ENCODE measurements around the gene SLC3A2.
"Not testable (repeated sequence)": the region's sequence is repeated elsewhere in the genome, so short reads cannot be mapped to it uniquely, and the experiment has no call there.

Gene SLC3A2

GRCh38 chr11:62880803-62881578 lies at the start of gene SLC3A2:
Gene SLC3A2 (plus strand): TSS chr11:62880896. CDS start chr11:62881024, 128 bp downstream.
- DNase-seq (ENCODE audit: low spot score), result peak; percentile 91

DNA sequence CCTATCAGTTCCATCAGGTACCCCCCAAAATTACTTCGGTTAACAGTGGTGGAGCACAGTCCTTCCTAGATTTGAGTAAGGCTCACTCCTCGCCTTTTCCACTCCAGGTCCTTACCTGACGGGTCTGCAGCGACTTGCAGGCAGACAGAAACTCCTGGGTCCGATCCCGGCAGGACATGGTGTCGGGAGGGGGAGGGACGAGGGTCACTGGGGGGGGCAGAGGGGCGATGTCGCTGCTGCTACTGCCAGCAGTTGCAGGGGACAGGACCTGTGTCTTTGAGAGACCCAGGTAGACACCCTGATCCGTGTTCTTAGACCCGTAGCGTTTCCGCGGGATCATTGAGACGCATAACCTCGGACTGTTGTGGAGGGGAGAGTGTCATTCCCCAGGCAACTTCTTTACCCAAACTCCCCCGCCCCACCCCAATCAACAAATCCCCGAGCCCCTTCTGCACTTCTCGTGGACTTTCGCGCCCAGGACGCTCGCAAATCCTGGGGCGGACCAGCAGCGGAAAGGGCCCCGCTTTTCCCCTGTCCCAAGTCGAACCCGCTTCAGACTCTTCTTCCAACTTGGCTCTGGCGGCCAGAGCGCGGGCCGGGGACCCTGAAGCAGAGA lies 49.7 kb upstream of the SLC3A2 start:
- DNase-seq (ENCODE audit: low spot score), result no peak

GRCh38 chr11:62831520-62832335 lies 49.0 kb upstream of the SLC3A2 start, which contains the start of gene STX5:
Gene STX5 (minus strand): TSS chr11:62832051. CDS start chr11:62831243, 808 bp downstream.
- DNase-seq (ENCODE audit: low spot score), result peak; percentile 98

DNA sequence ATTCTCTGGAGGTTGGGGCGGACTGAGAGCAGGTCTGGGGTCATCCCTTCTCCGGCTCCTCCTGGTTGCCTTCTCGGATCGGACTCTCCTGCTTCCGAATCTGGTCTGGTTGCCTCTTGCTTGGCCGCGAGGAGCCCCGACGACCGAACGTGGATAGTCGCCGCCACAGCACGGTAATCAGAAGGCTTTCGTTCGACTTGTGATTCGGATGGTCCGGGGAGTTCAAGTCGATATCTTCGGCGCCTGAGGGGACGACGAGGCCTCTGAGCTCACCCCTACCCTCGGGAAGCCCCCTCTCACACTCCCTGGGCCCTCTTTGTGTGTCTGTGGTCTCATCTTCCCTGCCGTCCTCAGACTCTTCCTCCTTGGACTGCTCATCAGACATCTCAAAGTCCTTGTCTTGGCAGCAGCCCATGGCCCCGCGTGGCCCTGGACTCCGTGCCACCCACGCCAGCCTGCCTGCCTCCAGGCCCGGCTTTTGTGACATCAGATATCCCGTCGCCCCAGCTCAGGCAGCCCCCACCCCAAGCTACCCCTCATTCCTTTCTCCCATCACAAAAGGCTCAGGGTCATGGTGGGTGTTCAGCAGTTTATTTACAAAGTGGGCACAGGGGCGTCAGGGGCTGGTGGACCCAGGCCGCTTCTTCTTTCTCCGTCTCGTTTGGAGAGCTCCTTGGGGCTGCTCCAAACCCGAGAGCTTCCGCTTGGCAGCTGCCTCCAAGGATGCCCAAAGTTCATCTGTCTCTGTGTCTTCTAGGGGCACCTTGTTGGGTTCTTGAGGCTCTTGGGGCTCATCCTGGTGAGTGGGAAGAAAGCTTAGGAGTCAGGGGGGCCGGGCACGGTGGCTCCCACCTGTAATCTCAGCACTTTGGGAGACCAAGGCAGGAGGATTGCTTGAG lies 48.1 kb upstream of the SLC3A2 start, which contains the start of gene TEX54:
Gene TEX54, minus strand, starts transcription at position 506 of the 899 bp plus-strand sequence.
- peak; percentile 59 for DNase-seq (ENCODE audit: low spot score)

GRCh38 chr11:62835336-62835735 lies 45.4 kb upstream of the SLC3A2 start:
- DNase-seq (ENCODE audit: low spot score), result no peak

GRCh38 chr11:62839050-62839945 lies 41.4 kb upstream of the SLC3A2 start, which contains the start of gene WDR74:
Gene WDR74 (minus strand): TSS chr11:62839590. CDS start chr11:62839570, 20 bp downstream.
- DNase-seq (ENCODE audit: low spot score), result peak; percentile 95

GRCh38 chr11:62840721-62841360 lies 39.9 kb upstream of the SLC3A2 start:
- peak; percentile 84 for DNase-seq (ENCODE audit: low spot score)

DNA sequence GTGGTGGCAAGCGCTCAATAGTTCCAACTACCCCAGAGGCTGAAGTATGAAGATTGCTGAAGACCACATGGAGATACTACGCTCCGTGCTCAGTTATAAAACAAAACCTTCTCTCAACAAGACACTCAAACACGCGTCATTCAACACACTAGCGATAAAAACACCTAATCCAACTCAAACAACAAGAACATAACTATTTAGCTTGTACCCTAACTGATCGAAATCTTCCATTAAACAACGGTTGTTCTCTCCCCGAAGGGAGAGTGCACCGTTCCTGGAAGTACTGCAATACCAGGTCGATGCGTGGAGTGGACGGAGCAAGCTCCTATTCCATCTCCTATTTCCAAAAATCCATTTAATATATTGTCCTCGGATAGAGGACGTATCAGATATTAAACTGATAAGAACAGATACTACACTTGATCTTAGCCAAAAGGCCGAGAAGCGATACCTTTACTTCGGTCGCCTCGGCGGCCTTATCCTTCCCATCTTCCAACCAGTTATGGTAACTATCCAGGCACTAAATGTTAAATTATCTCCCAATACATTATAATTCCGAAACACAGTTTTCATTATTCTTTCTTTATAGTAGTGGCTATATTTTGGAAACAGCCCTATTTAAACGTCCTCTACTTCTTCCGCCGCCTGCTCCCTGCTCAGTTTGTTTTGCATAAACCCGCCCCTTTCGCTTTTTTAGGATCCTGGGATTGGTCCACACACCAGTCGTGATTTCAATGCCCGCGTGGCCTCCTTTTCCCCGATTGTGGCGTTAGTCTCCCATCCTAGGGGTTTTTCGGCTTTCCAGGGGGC lies 39.1 kb upstream of the SLC3A2 start:
- peak; percentile 99 for DNase-seq (ENCODE audit: low spot score)

DNA sequence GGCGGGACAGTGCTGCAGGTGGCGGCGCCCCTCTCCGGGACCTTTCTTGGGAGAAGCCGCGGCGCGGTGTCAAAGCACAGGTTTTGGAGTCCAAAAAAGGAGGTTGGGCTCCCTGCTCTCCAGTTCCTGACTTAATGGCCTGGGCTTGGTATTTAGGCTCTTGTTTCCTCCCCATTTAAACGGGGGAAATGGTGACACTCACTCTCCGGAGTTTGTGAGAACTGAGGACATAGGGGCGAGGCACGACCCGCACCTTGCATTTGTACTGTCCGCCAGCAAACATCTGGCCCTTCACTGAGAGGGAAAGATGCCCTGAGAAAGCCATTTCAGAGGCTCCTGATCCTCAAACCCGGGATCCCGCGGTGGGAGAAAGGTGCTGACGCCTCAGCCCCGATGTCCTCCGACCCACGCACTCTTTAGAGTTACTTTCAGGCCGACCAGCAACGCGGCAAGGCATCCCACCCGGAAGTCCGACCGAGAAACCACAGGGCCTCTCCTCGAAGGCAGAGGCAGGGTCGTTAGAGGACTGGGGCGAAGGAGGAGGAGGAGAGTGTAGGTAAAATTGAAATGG lies 38.4 kb upstream of the SLC3A2 start:
- no peak for DNase-seq (ENCODE audit: low spot score)

- DNase-seq (ENCODE audit: low spot score), result not testable (repeated sequence)
Observed at GRCh38 chr11:62842891-62843290, 37.8 kb upstream of the SLC3A2 start.

- DNase-seq (ENCODE audit: low spot score), result no peak
Observed at GRCh38 chr11:62843466-62843865, 37.2 kb upstream of the SLC3A2 start.

DNA sequence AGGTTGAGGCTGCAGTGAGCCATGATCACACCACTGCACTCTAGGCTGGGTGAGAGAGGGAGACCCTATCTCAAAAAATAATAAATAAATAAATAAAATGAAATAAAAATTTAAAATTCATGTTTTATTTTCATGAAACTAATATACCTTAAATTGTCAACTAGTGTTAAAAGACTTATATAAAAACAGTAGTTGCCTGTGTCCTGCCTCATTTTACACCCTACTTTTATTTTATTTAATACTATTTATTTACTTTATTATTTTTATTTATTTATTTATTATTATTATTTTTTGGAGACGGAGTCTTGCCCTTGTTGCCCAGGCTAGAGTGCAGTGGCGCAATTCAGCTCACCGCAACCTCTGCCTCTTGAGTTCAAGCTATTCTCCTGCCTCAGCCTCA lies 36.5 kb upstream of the SLC3A2 start:
- DNase-seq (ENCODE audit: low spot score), result no peak

DNA sequence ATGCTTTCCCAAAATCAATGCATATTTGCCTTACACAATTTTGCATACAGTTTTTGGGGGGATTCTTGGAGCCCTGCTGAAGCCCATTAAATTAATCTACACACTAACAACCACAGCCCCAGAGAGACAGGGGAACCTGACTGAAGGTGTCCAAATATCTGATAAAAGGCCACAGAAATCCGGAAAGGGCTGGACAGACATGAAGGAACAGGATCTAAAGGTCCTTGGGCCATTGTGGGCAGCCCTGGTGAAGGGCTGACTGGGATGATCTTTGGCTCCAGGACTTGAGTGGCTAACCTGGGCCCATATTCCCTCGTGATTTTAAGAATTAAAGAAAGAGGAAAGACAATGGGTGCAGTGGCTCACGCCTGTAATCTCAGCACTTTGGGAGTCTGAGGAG lies 34.5 kb upstream of the SLC3A2 start:
- DNase-seq (ENCODE audit: low spot score), result no peak

- DNase-seq (ENCODE audit: low spot score), result no peak
Observed at GRCh38 chr11:62847767-62848314, 32.9 kb upstream of the SLC3A2 start.

DNA sequence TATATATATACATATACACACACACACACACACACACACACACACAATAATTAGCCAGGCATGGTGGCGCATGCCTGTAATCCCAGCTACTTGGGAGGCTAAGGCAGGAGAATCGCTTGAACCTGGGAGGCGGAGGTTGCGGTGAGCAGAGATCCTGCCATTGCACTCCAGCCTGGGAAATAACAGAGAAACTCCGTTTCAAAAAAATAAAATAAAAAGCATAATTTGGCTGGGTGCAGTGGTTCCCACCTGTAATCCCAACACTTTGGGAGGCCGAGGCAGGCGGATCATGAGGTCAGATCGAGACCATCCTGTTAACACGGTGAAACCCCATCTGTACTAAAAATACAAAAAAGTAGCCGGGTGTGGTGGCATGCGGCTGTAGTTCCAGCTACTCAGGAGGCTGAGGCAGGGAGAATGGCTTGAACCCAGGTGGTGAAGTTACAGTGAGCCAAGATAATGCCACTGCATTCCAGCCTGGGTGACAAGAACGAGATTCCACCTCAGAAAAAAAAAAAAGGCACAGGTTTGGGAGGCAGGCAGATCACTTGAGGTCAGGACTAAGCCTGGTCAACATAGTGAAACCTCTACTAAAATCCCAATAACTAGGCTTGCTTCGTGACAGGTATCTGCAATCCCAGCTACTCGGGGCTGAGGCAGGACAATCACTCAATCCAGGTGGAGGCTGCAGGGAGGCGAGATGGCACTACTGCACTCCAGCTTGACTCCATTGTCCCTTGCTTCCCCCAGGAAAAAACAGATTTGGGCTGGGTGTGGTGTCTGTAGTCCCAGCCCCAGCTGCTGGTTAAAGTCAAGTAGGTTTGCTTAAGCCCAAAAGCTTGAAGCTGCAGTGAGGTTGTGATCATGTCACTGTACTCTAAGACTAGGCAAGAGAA lies 29.5 kb upstream of the SLC3A2 start:
- peak; percentile 77 for DNase-seq (ENCODE audit: low spot score)

GRCh38 chr11:62851807-62852522 lies 28.7 kb upstream of the SLC3A2 start:
- DNase-seq (ENCODE audit: low spot score), result no peak

Data from RKO (cell line).